Ovary (tissue), 3 donors: ENCODE data around the gene CCNK.

Source experiments
- POLR2A ChIP-seq: fragments of 450-650 bp; IDR thresholded peaks from one replicate; pipeline ENCODE4 v1.6.1; 2017; ENCODE audit warnings: antibody characterized with exemption, mild to moderate bottlenecking, moderate library complexity
- TF ChIP-seq, protein P1 (sequence below), 3 donors: fragments of 450-650 bp in 2 of 3; fragments of 200-600 bp in 1 of 3; IDR thresholded peaks; one replicate each; pipeline versions ENCODE4 v1.5.1 to v1.8.0; 2016 to 2022; ENCODE audit warnings: antibody characterized with exemption in 3 of 3, mild to moderate bottlenecking in 1 of 3
- donor health status: DM: no; HTN: no; CAD: no.

DNA sequence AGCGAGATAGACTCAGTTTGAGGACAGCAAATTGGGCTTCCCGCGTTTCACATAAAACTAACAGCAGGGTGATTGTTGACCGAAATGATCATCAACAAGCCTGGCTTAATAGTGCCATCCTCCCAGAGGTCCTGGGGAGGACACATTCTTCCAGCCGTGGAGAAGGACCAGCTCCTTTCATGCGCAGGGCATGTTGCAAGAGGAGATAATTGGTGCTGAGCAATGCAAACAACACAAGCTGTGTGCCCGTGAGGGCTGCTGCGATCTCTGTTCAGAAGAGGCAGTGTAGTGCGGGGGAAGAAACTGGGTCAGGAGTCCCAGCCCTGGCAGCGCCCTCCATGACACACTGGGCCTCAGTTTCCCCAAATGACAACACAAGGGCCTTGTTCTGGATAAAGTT is 68.5 kb downstream of the CCNK start:
- TF ChIP-seq POLR2A = no peak
- TF ChIP-seq, protein P1, sequence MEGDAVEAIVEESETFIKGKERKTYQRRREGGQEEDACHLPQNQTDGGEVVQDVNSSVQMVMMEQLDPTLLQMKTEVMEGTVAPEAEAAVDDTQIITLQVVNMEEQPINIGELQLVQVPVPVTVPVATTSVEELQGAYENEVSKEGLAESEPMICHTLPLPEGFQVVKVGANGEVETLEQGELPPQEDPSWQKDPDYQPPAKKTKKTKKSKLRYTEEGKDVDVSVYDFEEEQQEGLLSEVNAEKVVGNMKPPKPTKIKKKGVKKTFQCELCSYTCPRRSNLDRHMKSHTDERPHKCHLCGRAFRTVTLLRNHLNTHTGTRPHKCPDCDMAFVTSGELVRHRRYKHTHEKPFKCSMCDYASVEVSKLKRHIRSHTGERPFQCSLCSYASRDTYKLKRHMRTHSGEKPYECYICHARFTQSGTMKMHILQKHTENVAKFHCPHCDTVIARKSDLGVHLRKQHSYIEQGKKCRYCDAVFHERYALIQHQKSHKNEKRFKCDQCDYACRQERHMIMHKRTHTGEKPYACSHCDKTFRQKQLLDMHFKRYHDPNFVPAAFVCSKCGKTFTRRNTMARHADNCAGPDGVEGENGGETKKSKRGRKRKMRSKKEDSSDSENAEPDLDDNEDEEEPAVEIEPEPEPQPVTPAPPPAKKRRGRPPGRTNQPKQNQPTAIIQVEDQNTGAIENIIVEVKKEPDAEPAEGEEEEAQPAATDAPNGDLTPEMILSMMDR (IDR thresholded peaks at IDR 0.05) = no peak
